Neural cell (in vitro differentiated cells): ENCODE results near the gene MPDU1. TPM values are rescaled to one million over a fixed set of nuclear protein-coding genes. Genes with fewer than 3 reads are reported as not detected.

Source experiments
- H2AFZ ChIP-seq: fragments of 200-600, 300-800 bp; sonication (generic), shearing (Covaris generic); 2 replicates; pipeline ENCODE4 v1.6.0; 2014; ENCODE audit warnings: low read depth, mild to moderate bottlenecking, antibody characterized with exemption, low read length, moderate library complexity
- H3F3A ChIP-seq: fragments of 200-600 bp; shearing (Covaris generic); 2 replicates; pipeline ENCODE4 v1.6.1; 2016; ENCODE audit warnings: mild to moderate bottlenecking, moderate library complexity, mixed read lengths, antibody characterized with exemption, low read length; ENCODE audit not compliant: insufficient read depth, poor library complexity, severe bottlenecking
- H3K27ac ChIP-seq: fragments of 200-600, 300-800 bp; sonication (generic), shearing (Covaris generic); 2 replicates; pipeline ENCODE4 v1.5.1; 2014; ENCODE audit warnings: mild to moderate bottlenecking, low read length, moderate library complexity
- H3K27me3 ChIP-seq: fragments of 300-800, 200-600 bp; sonication (generic), shearing (Covaris generic); 2 replicates; pipeline ENCODE4 v1.6.0; 2014; ENCODE audit warnings: mild to moderate bottlenecking, low read depth, low read length, moderate library complexity; ENCODE audit not compliant: insufficient read depth
- H3K36me3 ChIP-seq: fragments of 300-800, 200-600 bp; sonication (generic), shearing (Covaris generic); 2 replicates; pipeline ENCODE4 v1.5.1; 2014; ENCODE audit warnings: mild to moderate bottlenecking, antibody characterized with exemption, low read length, moderate library complexity; ENCODE audit not compliant: insufficient read depth
- H3K4me2 ChIP-seq: fragments of 300-800, 200-600 bp; sonication (generic), shearing (Covaris generic); 2 replicates; pipeline ENCODE4 v1.6.0; 2014; ENCODE audit warnings: mild to moderate bottlenecking, low read length
- H3K4me3 ChIP-seq: fragments of 300-800, 200-600 bp; sonication (generic), shearing (Covaris generic); 2 replicates; pipeline ENCODE4 v1.5.1; 2014; ENCODE audit warnings: mild to moderate bottlenecking, low read length, moderate library complexity
- H3K79me2 ChIP-seq: fragments of 200-600 bp; shearing (Covaris generic); replicated peaks from 2 replicates; pipeline ENCODE4 v1.6.0; 2014; ENCODE audit warnings: mild to moderate bottlenecking, low read length, moderate library complexity; ENCODE audit not compliant: insufficient read depth
- H3K9ac ChIP-seq: fragments of 300-800, 200-600 bp; sonication (generic), shearing (Covaris generic); 2 replicates; pipeline ENCODE4 v1.6.1; 2016; ENCODE audit warnings: mild to moderate bottlenecking, low read length, mixed read lengths
- H3K9me2 ChIP-seq: fragments of 200-600 bp; shearing (Covaris generic); 2 replicates; pipeline ENCODE4 v1.6.1; 2016; ENCODE audit warnings: mild to moderate bottlenecking, low read length, mixed read lengths; ENCODE audit not compliant: insufficient read depth
- H3K9me3 ChIP-seq: fragments of 200-600, 300-800 bp; sonication (generic), shearing (Covaris generic); 2 replicates; pipeline ENCODE4 v1.6.1; 2016; ENCODE audit warnings: mild to moderate bottlenecking, mixed run types, low read length, moderate library complexity, mixed read lengths
- H4K20me1 ChIP-seq: fragments of 200-600 bp; shearing (Covaris generic); 2 replicates; pipeline ENCODE4 v1.6.1; 2016; ENCODE audit warnings: mild to moderate bottlenecking, mixed run types; ENCODE audit not compliant: insufficient read depth
- CTCF ChIP-seq: fragments of 450-650 bp; IDR thresholded peaks from 2 replicates; pipeline ENCODE4 v1.5.1; 2014; ENCODE audit warnings: antibody characterized with exemption, mild to moderate bottlenecking, moderate library complexity; ENCODE audit not compliant: poor library complexity, severe bottlenecking
- EP300 ChIP-seq: fragments of 450-650 bp; conservative IDR thresholded peaks from 2 replicates; pipeline ENCODE4 v1.6.1; 2014; ENCODE audit warnings: antibody characterized with exemption, mild to moderate bottlenecking, moderate library complexity; ENCODE audit not compliant: poor library complexity, severe bottlenecking
- EZH2 ChIP-seq: fragments of 200-600, 300-800 bp; shearing (Covaris generic), sonication (generic); IDR thresholded peaks from 2 replicates; pipeline ENCODE4 v1.6.1; 2014; ENCODE audit warnings: antibody characterized with exemption, low read length, borderline replicate concordance, mild to moderate bottlenecking; ENCODE audit not compliant: insufficient read depth, poor library complexity, severe bottlenecking
- MXI1 ChIP-seq: fragments of 450-650 bp; conservative IDR thresholded peaks from 2 replicates; pipeline ENCODE4 v1.6.1; 2014; ENCODE audit warnings: antibody characterized with exemption, mild to moderate bottlenecking; ENCODE audit not compliant: poor library complexity, severe bottlenecking
- POLR2AphosphoS5 ChIP-seq: IDR thresholded peaks from 2 replicates; pipeline ENCODE4 v1.6.1; 2012
- RAD21 ChIP-seq: fragments of 450-650 bp; conservative IDR thresholded peaks from 2 replicates; pipeline ENCODE4 v1.6.1; 2014; ENCODE audit warnings: antibody characterized with exemption, mild to moderate bottlenecking, moderate library complexity
- REST ChIP-seq: IDR thresholded peaks from 2 replicates; pipeline ENCODE4 v1.6.1; 2012; ENCODE audit warnings: borderline replicate concordance
- SMC3 ChIP-seq: fragments of 450-650 bp; conservative IDR thresholded peaks from 2 replicates; pipeline ENCODE4 v1.6.1; 2014; ENCODE audit warnings: antibody characterized with exemption, mild to moderate bottlenecking, moderate library complexity; ENCODE audit not compliant: poor library complexity
- TAF1 ChIP-seq: IDR thresholded peaks from 2 replicates; pipeline ENCODE4 v1.6.1; 2012; ENCODE audit warnings: low read depth
- polyA plus RNA-seq: library from polyadenylated mRNA; depleted of rRNA; stranded (reverse); fragments of >200 nt; gene quantifications from 2 replicates; pipeline ENCODE4 v1.2.3, GENCODE V29; 2014

Gene MPDU1
- polyA plus RNA-seq, 1 donor from 2014 or later = 110 TPM

- no peak overlapping the region for H3K27ac ChIP-seq
- no peaks in the 10 kb centered on the region for H3K9me3 ChIP-seq
- no peaks in the 10 kb centered on the region for H3F3A ChIP-seq
- no peaks in the 10 kb centered on the region for H3K27me3 ChIP-seq
- peaks cover 64% of the 10 kb centered on the region for H3K79me2 ChIP-seq
- TF ChIP-seq MXI1 (no peak), RAD21 (no peak), CTCF (no peak), SMC3 (no peak), REST (no peak), POLR2AphosphoS5 (no peak), EZH2 (no peak), TAF1 (no peak), EP300 (no peak)
- no peak overlapping the region for H3K9ac ChIP-seq
- peak overlapping the region; percentile 22 for H3K4me3 ChIP-seq
- H3K4me2 ChIP-seq = no peak overlapping the region
- no peaks in the 10 kb centered on the region for H3K9me2 ChIP-seq
- no peaks in the 10 kb centered on the region for H4K20me1 ChIP-seq
- H2AFZ ChIP-seq = no peak overlapping the region
- no peaks in the 10 kb centered on the region for H3K36me3 ChIP-seq
Observed at GRCh38 chr17:7610641-7611040, 27.0 kb downstream of the MPDU1 start.

- Histone ChIP-seq H3K4me3 (peak overlapping the region; percentile 96), H2AFZ (no peak overlapping the region), H3K27ac (no peak overlapping the region), H3K27me3 (no peaks in the 10 kb centered on the region), H3K36me3 (no peaks in the 10 kb centered on the region), H3K79me2 (peaks cover 64% of the 10 kb centered on the region), H3K9me3 (no peaks in the 10 kb centered on the region), H3K9me2 (no peaks in the 10 kb centered on the region), H3K9ac (no peak overlapping the region), H4K20me1 (no peaks in the 10 kb centered on the region), H3K4me2 (peak overlapping the region; percentile 9), H3F3A (no peaks in the 10 kb centered on the region)
- TF ChIP-seq POLR2AphosphoS5 (no peak), TAF1 (no peak), EZH2 (no peak), REST (no peak)
Observed at GRCh38 chr17:7611635-7612293, 28.1 kb downstream of the MPDU1 start.
